Colonic mucosa (tissue), 4 donors: ENCODE measurements around the gene FHIT. TPM values are rescaled to one million over a fixed set of nuclear protein-coding genes. Genes with fewer than 3 reads are reported as not detected.
"Not testable (repeated sequence)": the region's sequence is repeated elsewhere in the genome, so short reads cannot be mapped to it uniquely, and the experiment has no call there.

Experiments
- DNase-seq: peaks from one replicate; pipeline ENCODE4 v3.0.0-alpha.2; 2020
- H3K27ac ChIP-seq: fragments of 200-600 bp; one replicate; pipeline ENCODE4 v1.8.0; 2021
- H3K27me3 ChIP-seq: fragments of 200-600 bp; one replicate; pipeline ENCODE4 v1.8.0; 2021
- H3K36me3 ChIP-seq: fragments of 200-600 bp; one replicate; pipeline ENCODE4 v1.8.0; 2021
- H3K4me1 ChIP-seq: fragments of 200-600 bp; one replicate; pipeline ENCODE4 v1.8.0; 2021; ENCODE audit warnings: mild to moderate bottlenecking
- H3K4me3 ChIP-seq: fragments of 200-600 bp; one replicate; pipeline ENCODE4 v1.8.0; 2021
- H3K9ac ChIP-seq, 2 donors: one replicate each; pipeline ENCODE4 v1.7.0; 2013; ENCODE audit warnings: control low read depth in 2 of 2, low read depth in 2 of 2, low read length in 2 of 2
- H3K9me3 ChIP-seq: fragments of 200-600 bp; one replicate; pipeline ENCODE4 v1.8.0; 2021
- intact Hi-C: fragments of 100-400 bp; cut with DNase I; formaldehyde crosslinking; loops from one replicate; pipeline ENCODE4 v1.14.1; 2022
- total RNA-seq, 2 donors: library from RNA; stranded (reverse); fragmentation: NEBNext Ultra II Directional in 1 of 2; extraction: Animal tissue kit (Norgen Biotek cat#: 25700) in 1 of 2; gene quantifications; one replicate each; pipeline ENCODE4 v1.2.1, GENCODE V29; 2021
- TF ChIP-seq, protein P1 (sequence below): fragments of 200-600 bp; IDR thresholded peaks from one replicate; pipeline ENCODE4 v1.8.0; 2022; ENCODE audit warnings: antibody characterized with exemption, mild to moderate bottlenecking
- donor health status: healthy.
- donor health status: DM: no; HTN: no; CAD: no.
- donor health status: DM: no; HTN: no; CAD: no.

Gene FHIT
- total RNA-seq, 2 donors from 2014 or later: 7.7 to 9.4 TPM

DNA sequence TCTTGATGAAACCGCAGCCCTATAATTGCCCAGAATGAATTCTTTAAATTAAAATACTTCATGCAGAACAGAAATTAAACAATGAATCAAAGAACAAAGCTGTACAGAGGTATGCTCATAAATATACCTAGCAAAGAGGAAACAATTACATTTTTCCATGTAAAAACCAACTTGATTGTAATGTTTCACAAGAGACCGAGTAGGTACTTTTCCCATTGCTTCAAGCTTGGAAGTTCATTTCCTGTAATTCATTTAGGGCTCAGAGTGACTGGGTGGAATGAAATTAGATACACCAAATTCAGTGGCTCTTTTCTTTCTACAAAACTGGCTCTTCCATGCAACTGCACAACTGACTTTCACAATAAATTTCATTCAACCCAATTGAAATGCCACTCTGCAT, 51.4 kb downstream of the FHIT start:
- Histone ChIP-seq H3K4me1 (no peaks in the 10 kb centered on the region), H3K27ac (no peak overlapping the region), H3K27me3 (no peaks in the 10 kb centered on the region), H3K9ac (no peak overlapping the region), H3K9me3 (no peaks in the 10 kb centered on the region), H3K4me3 (no peak overlapping the region), H3K36me3 (no peaks in the 10 kb centered on the region)
- DNase-seq: no peak
- intact Hi-C loops: no loop called here
- TF ChIP-seq, protein P1, sequence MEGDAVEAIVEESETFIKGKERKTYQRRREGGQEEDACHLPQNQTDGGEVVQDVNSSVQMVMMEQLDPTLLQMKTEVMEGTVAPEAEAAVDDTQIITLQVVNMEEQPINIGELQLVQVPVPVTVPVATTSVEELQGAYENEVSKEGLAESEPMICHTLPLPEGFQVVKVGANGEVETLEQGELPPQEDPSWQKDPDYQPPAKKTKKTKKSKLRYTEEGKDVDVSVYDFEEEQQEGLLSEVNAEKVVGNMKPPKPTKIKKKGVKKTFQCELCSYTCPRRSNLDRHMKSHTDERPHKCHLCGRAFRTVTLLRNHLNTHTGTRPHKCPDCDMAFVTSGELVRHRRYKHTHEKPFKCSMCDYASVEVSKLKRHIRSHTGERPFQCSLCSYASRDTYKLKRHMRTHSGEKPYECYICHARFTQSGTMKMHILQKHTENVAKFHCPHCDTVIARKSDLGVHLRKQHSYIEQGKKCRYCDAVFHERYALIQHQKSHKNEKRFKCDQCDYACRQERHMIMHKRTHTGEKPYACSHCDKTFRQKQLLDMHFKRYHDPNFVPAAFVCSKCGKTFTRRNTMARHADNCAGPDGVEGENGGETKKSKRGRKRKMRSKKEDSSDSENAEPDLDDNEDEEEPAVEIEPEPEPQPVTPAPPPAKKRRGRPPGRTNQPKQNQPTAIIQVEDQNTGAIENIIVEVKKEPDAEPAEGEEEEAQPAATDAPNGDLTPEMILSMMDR: no peak

DNA sequence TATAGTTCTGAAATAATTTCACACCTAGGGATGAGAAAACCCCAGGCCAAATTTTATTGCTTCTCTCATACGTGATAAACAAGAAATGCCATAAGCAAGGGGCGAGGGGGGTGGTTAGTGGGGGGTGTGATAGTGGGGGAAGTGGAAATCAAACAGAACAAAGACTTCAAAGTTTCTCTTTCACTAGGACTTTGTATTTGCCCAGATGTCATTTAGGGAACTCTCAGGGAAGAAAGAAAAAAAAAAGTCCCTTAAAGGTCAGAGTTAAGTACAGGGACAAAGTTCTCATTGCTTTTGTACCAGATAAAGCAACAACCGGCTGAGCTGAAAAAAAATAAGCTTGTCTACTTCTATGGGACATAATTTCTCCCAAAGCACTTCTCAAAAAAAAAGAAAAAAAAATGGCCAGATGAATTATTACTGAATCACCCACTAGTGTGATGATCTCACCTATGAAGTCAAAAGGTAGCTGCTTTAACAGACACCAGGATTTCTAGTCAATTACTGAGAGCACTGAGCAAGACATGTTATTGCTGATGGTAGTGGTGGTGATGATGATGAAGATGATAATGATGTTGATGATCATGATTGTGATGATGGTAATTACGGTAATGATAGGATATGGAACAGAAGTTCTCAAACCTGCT, 56.2 kb downstream of the FHIT start:
- intact Hi-C loops: no loop called here
- TF ChIP-seq, protein P1: no peak
- Histone ChIP-seq H3K9me3 (no peaks in the 10 kb centered on the region), H3K4me1 (no peaks in the 10 kb centered on the region), H3K27me3 (no peaks in the 10 kb centered on the region), H3K9ac (no peak overlapping the region), H3K27ac (no peak overlapping the region), H3K36me3 (no peaks in the 10 kb centered on the region), H3K4me3 (no peak overlapping the region)
- DNase-seq: no peak

GRCh38 chr3:61192222-61192621, 59.0 kb downstream of the FHIT start:
- no peaks in the 10 kb centered on the region for H3K9me3 ChIP-seq
- intact Hi-C loops: no loop called here
- H3K36me3 ChIP-seq: no peaks in the 10 kb centered on the region
- no peak for DNase-seq
- no peaks in the 10 kb centered on the region for H3K27me3 ChIP-seq
- H3K4me1 ChIP-seq: no peaks in the 10 kb centered on the region
- TF ChIP-seq, protein P1: no peak
- no peak overlapping the region for H3K4me3 ChIP-seq
- no peak overlapping the region for H3K9ac ChIP-seq
- no peak overlapping the region for H3K27ac ChIP-seq

DNA sequence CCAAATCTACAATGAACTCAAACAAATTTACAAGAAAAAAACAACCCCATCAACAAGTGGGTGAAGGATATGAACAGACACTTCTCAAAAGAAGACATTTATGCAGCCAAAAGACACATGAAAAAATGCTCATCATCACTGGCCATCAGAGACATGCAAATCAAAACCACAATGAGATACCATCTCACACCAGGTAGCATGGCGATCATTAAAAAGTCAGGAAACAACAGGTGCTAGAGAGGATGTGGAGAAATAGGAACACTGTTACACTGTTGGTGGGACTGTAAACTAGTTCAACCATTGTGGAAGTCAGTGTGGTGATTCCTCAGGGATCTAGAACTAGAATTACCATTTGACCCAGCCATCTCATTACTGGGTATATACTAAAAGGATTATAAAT, 61.0 kb downstream of the FHIT start:
- H3K36me3 ChIP-seq, intact Hi-C loops, H3K4me1 ChIP-seq, DNase-seq, H3K4me3 ChIP-seq, H3K9ac ChIP-seq, H3K27ac ChIP-seq, H3K27me3 ChIP-seq, H3K9me3 ChIP-seq: not testable (repeated sequence)

DNA sequence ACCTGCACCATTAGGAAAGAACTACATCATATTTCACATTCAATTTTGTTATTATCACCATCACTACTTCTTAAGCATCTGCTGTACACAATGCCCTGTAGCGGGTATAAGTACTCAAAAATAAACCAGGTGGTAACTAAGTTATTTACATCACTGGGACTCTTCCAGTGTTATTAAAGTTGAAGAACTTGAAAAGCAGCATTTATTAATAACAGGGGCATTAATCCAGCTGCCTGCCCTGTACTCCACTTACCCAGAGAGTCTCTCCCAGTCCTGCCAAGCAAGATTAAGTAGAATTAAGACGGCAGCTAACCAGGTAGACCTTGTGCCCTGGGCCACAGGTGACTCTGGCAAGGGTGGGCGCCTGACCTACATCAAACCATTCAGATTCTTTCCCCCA, 65.2 kb downstream of the FHIT start:
- DNase-seq: no peak
- TF ChIP-seq, protein P1: no peak
- Histone ChIP-seq H3K4me1 (no peaks in the 10 kb centered on the region), H3K9ac (no peak overlapping the region), H3K4me3 (no peak overlapping the region), H3K9me3 (no peaks in the 10 kb centered on the region), H3K36me3 (no peaks in the 10 kb centered on the region), H3K27me3 (no peaks in the 10 kb centered on the region), H3K27ac (no peak overlapping the region)
- intact Hi-C loops: no loop called here

DNA sequence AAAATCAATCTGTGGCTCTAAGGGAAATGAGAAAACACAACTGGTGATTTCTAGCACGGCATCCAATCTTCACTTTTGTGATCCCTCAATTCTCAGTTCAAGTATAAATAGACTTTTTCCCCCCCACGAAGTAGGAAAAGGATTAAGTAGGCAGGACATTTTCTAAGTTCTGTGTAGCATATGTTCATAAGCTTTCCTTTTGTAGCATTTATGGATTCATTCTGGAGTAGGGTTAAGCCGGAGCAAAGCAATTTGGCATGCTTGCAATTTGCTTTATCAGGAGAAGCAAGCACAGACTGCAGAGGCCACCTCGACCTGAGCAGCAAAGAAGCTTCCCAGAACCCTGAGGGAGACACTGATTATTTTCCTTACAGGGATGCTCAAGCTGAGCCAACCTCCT, 66.3 kb downstream of the FHIT start:
- H3K36me3 ChIP-seq: no peaks in the 10 kb centered on the region
- H3K27me3 ChIP-seq: no peaks in the 10 kb centered on the region
- intact Hi-C loops: no loop called here
- no peaks in the 10 kb centered on the region for H3K9me3 ChIP-seq
- TF ChIP-seq, protein P1: no peak
- H3K9ac ChIP-seq: no peak overlapping the region
- no peaks in the 10 kb centered on the region for H3K4me1 ChIP-seq
- DNase-seq: no peak
- no peak overlapping the region for H3K27ac ChIP-seq
- no peak overlapping the region for H3K4me3 ChIP-seq
